ENCODE measurements around the gene C19orf67. TPM values are rescaled to one million over a fixed set of nuclear protein-coding genes. Genes with fewer than 3 reads are reported as not detected.

C19orf67 gene
- total and polyA plus RNA-seq, 2 experiments from 2014 or later = not detected

DNA sequence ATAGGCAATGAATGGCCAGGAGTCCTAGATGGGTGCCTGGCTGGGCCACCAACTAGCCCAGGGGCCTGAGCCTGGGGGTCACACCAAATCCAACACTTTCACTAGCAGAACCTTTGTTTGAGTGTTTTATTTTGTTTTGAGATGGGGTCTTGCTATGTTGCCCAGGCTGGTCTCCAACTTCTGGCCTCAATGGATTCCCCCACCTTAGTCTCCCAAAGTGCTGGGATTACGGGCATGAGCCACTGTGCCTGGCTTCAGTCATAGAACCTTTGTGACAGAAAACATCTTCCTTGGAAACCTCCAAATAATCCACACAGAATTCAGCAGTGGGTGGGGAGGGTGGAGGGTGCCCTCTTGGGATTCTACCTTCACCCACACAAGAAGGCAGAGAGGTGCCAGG lies 25.9 kb upstream of the C19orf67 start:
- H3K27ac ChIP-seq (ENCODE audit: low read depth) = no peak overlapping the region
- H3K36me3 ChIP-seq (ENCODE audit: insufficient read depth) = no peaks in the 10 kb centered on the region
- no peak for ATAC-seq
- peak overlapping the region; percentile 64; the same call in 1 of the 2 replicates for H3K4me2 ChIP-seq
- Mint-ChIP-seq H3K4me3 (no peak overlapping the region), H3K9me3 (no peaks in the 10 kb centered on the region; the same call in 2 of the 3 replicates), H3K27ac (no peak overlapping the region), H3K36me3 (ENCODE audit: low read depth) (no peaks in the 10 kb centered on the region), H3K4me1 (peaks cover 31% of the 10 kb centered on the region), H3K27me3 (ENCODE audit: insufficient read depth, low read depth, poor library complexity) (peaks cover 4% of the 10 kb centered on the region)
- peaks cover 37% of the 10 kb centered on the region for H3K4me1 ChIP-seq (ENCODE audit: insufficient read depth)
- no peaks in the 10 kb centered on the region for H3K9me2 ChIP-seq (ENCODE audit: insufficient read depth)
- H3F3A ChIP-seq (replicated peaks; ENCODE audit: low read depth) = peaks cover 15% of the 10 kb centered on the region
- H3K4me3 ChIP-seq = no peak overlapping the region
- no peak overlapping the region for H2AFZ ChIP-seq
- TF ChIP-seq CREB1 (CRISPR knock-in tag; IDR thresholded peaks at IDR 0.05; ENCODE audit: low read depth) (no peak), STAT1 (IDR thresholded peaks at IDR 0.05; ENCODE audit: unreplicated experiment) (no peak), ZNF114 (CRISPR knock-in tag; IDR thresholded peaks at IDR 0.05) (no peak), EZH2phosphoT487 (IDR thresholded peaks at IDR 0.05; ENCODE audit: unreplicated experiment) (no peak), ZNF331 (CRISPR knock-in tag; IDR thresholded peaks at IDR 0.05; ENCODE audit: low read depth) (no peak), EZH2 (IDR thresholded peaks at IDR 0.05; ENCODE audit: low read depth, unreplicated experiment) (no peak), NANOG (IDR thresholded peaks at IDR 0.05; ENCODE audit: borderline replicate concordance) (no peak)
- TF ChIP-seq, protein P1, sequence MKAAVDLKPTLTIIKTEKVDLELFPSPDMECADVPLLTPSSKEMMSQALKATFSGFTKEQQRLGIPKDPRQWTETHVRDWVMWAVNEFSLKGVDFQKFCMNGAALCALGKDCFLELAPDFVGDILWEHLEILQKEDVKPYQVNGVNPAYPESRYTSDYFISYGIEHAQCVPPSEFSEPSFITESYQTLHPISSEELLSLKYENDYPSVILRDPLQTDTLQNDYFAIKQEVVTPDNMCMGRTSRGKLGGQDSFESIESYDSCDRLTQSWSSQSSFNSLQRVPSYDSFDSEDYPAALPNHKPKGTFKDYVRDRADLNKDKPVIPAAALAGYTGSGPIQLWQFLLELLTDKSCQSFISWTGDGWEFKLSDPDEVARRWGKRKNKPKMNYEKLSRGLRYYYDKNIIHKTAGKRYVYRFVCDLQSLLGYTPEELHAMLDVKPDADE (IDR thresholded peaks at IDR 0.05) = no peak
- TF ChIP-seq, protein P2, sequence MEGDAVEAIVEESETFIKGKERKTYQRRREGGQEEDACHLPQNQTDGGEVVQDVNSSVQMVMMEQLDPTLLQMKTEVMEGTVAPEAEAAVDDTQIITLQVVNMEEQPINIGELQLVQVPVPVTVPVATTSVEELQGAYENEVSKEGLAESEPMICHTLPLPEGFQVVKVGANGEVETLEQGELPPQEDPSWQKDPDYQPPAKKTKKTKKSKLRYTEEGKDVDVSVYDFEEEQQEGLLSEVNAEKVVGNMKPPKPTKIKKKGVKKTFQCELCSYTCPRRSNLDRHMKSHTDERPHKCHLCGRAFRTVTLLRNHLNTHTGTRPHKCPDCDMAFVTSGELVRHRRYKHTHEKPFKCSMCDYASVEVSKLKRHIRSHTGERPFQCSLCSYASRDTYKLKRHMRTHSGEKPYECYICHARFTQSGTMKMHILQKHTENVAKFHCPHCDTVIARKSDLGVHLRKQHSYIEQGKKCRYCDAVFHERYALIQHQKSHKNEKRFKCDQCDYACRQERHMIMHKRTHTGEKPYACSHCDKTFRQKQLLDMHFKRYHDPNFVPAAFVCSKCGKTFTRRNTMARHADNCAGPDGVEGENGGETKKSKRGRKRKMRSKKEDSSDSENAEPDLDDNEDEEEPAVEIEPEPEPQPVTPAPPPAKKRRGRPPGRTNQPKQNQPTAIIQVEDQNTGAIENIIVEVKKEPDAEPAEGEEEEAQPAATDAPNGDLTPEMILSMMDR (conservative IDR thresholded peaks at IDR 0.05; ENCODE audit: low read depth in 2 of 2) = no peak
- TF ChIP-seq, protein P3, sequence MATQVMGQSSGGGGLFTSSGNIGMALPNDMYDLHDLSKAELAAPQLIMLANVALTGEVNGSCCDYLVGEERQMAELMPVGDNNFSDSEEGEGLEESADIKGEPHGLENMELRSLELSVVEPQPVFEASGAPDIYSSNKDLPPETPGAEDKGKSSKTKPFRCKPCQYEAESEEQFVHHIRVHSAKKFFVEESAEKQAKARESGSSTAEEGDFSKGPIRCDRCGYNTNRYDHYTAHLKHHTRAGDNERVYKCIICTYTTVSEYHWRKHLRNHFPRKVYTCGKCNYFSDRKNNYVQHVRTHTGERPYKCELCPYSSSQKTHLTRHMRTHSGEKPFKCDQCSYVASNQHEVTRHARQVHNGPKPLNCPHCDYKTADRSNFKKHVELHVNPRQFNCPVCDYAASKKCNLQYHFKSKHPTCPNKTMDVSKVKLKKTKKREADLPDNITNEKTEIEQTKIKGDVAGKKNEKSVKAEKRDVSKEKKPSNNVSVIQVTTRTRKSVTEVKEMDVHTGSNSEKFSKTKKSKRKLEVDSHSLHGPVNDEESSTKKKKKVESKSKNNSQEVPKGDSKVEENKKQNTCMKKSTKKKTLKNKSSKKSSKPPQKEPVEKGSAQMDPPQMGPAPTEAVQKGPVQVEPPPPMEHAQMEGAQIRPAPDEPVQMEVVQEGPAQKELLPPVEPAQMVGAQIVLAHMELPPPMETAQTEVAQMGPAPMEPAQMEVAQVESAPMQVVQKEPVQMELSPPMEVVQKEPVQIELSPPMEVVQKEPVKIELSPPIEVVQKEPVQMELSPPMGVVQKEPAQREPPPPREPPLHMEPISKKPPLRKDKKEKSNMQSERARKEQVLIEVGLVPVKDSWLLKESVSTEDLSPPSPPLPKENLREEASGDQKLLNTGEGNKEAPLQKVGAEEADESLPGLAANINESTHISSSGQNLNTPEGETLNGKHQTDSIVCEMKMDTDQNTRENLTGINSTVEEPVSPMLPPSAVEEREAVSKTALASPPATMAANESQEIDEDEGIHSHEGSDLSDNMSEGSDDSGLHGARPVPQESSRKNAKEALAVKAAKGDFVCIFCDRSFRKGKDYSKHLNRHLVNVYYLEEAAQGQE (IDR thresholded peaks at IDR 0.05; ENCODE audit: unreplicated experiment) = no peak
- H3K27me3 ChIP-seq (ENCODE audit: insufficient read depth) = no peaks in the 10 kb centered on the region
- DNase-seq (ENCODE audit: low spot score) = no peak
- H3K79me2 ChIP-seq (replicated peaks; ENCODE audit: insufficient read depth) = peaks cover 12% of the 10 kb centered on the region
- H4K20me1 ChIP-seq (replicated peaks; ENCODE audit: insufficient read depth) = peaks cover 8% of the 10 kb centered on the region; the same call in 1 of the 2 replicates
